ENCODE data around the gene KRTAP9-9. TPM values are rescaled to one million over a fixed set of nuclear protein-coding genes. Genes with fewer than 3 reads are reported as not detected.
"Not testable (repeated sequence)": the region's sequence is repeated elsewhere in the genome, so short reads cannot be mapped to it uniquely, and the experiment has no call there.

KRTAP9-9 gene
- total RNA-seq, 1 experiment from 2014 or later, result not detected

DNA sequence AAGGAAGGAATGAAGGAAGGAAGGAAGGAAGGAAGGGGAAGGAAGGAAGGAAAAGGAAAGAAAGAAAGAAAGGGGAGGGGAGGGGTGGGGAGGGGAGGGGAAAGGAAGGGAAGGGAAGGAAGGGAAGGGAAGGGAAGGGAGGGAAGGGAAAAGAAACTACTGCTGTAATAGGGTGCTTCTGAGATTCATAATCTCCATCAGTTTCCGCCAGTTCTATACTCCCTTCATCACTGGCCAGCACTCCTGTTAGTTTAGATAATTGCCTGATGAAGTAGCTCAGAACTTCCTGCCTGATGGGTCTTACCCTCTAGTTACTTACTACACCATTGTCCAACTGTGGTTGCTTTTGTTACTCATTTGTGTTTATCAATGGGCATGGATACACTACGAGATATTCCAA, 8.0 kb downstream of the KRTAP9-9 start:
- no peak for DNase-seq (ENCODE audit: extremely low read depth, low read depth)

DNA sequence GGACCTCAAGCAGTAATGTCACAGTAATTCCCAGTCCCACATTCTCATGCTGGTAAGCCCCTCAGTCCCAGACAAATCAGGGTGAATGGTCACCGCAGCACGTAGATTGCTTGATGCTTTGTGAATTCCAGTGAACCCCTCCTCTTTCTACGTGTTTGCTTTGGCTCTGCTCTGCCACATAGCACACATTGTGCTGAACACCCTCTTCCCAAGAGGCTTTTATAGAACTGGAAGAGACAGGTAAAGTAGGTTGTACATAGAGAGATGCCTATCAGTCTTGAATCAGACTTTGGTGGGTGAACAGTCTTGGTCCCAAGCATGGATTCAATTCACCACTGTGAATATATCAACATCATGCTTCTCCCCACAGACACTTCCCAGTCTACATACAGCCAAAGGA, 9.4 kb downstream of the KRTAP9-9 start:
- DNase-seq (ENCODE audit: extremely low read depth, low read depth), result no peak

DNA sequence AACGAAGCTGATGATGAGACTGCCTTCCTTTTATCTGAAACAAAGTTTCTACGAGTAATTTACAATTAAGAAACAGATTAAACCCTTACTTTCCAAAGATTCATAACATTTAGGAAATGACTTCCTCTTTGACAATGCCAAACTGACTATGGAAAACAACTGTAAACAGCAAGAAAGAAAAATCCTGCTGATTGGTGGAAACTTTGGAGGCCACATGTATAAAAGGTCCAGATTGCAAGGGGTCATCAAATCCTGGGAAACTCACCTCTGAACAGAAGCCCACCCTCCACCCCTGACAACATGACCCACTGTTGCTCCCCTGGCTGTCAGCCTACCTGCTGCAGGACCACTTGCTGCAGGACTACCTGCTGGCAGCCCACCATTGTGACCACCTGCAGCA, 9.9 kb downstream of the KRTAP9-9 start, which contains the start of gene KRTAP9-6:
Gene KRTAP9-6, plus strand, starts transcription at position 301 of the 400 bp plus-strand sequence. Its CDS starts 0 bp downstream, at position 301.
- no peak for DNase-seq (ENCODE audit: extremely low read depth, low read depth)

DNA sequence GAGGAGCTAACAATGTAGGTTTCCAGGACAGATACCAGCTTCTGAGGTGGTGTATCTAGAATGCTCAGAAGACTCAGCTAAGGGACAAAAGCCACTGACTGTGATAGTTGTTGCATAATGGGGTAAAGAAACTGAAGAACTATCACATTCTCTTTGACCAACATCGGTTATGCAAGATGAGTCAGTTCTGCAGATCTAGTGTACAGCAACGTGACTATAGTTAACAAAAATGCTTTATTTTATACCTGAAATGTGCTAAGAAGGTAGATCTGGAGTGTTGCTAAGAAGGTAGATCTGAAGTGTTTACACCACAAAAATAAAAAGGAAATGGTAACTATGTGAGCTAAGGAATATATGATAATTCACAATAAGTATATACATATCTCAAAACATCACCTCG, 12.5 kb downstream of the KRTAP9-9 start:
- no peak for DNase-seq (ENCODE audit: extremely low read depth, low read depth)

DNA sequence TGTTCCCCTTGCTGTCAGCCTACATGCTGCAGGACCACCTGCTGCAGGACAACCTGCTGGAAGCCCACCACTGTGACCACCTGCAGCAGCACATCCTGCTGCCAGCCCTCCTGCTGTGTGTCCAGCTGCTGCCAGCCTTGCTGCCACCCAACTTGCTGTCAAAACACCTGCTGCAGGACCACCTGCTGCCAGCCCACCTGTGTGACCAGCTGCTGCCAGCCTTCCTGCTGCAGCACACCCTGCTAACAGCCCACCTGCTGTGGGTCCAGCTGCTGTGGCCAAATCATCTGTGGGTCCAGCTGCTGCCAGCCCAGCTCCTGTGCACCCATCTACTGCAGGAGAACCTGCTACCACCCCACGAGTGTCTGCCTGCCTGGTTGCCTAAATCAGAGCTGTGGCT, 16.1 kb downstream of the KRTAP9-9 start:
- DNase-seq (ENCODE audit: extremely low read depth, low read depth), result not testable (repeated sequence)

DNA sequence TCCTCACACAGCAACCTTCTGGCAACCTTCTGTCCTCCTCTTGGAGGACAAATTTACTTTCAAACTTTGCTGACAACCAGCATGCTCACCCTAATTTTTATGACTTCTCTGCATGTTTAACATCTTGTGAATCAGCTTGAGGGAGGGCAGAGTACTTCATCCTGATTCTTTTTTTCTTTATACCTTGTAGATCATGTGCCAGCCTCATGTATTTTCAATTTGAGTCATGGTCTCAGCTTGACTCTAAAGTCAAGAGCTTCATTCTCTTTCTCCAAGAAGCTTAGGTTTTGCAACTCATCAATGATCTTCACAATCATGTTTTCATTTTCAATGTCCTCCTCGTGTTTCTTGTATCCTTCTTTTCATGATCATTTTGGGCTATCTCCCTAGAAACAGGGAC, 16.7 kb downstream of the KRTAP9-9 start:
- no peak for DNase-seq (ENCODE audit: extremely low read depth, low read depth)

DNA sequence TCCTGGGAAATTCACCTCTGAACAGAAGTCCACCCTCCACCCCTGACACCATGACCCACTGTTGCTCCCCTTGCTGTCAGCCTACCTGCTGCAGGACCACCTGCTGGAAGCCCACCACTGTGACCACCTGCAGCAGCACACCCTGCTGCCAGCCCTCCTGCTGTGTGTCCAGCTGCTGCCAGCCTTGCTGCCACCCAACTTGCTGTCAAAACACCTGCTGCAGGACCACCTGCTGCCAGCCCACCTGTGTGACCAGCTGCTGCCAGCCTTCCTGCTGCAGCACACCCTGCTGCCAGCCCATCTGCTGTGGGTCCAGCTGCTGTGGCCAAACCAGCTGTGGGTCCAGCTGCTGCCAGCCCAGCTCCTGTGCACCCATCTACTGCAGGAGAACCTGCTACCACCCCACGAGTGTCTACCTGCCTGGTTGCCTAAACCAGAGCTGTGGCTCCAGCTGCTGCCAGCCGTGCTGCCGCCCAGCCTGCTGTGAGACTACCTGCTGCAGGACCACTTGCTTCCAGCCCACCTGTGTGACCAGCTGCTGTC, 20.5 kb downstream of the KRTAP9-9 start, which contains the start of gene KRTAP9-7:
Gene KRTAP9-7, plus strand, starts transcription at position 51 of the 543 bp plus-strand sequence. Its CDS starts 0 bp downstream, at position 51.
- not testable (repeated sequence) for DNase-seq (ENCODE audit: extremely low read depth, low read depth)

DNA sequence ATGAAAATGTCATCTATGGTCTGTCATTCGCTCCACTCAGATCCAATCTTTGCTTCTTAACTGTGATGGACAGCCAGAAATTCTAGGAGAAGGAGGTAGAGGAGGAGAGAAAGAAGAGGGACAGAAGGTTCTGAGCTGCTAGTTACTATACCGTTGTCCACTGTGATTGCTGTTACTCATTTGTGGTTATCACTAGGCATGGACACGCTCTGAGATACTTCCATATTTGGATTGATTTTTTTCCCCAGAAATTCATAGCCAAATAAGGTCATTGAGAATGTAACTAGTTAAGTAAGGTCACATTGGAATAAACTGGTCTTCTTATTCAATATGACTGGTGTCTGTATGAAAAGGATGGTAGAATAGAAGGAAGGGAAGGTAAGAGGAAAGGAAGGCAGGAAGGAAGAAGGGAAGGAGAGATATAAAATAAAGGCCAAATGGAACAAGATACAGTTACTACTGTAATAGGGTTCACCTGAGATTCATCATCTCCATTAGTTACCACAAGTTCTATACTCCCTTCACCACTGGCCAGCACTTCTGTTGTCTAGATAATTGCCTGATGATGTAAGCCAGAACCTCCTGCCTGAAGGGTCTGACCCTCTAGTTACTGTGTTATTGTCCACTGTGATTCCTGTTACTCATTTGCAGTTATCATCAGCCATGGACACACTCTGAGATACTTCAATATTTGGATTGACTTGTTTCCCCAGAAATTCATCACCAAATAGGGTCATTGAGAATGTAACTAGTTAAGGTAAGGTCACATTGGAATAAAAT, 23.2 kb downstream of the KRTAP9-9 start:
- DNase-seq (ENCODE audit: extremely low read depth, low read depth), result no peak

DNA sequence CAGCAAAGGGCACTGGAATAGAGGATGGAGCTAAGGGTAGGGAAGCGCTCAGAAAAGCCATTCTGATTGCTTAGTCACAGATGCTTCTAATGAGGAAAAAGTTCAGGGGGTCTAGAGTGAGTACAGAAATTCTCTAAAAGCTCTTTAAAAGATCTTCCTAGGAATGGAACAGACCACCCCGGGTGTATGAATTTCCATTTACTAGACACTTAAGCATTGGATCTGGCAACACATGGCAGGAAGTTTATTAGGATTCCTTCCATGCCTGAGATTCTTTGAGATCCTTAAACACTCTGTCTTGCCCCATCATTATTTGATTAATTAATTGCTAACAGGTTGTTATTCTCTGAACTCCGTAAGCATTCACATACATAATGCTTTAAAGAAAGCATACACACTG, 28.9 kb downstream of the KRTAP9-9 start:
- no peak for DNase-seq (ENCODE audit: extremely low read depth, low read depth)

DNA sequence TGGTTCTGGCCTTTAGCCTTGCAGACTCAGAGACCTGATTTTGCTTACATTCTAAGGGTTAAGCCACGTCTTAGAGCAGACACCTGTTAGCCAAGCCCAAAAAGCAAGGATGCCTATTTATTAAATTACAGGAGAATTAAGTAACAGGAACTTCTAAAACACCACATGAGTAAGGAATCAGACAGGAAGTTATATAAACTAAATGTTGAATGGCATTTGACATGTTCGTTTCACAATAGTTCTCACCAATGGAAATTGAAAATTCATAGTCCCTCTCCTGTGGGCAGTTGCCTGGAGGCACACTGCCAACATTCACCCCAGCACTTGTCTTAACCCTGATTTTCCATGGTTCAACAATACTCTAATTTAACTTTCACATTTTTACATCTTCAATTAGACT, 29.4 kb downstream of the KRTAP9-9 start:
- no peak for DNase-seq (ENCODE audit: extremely low read depth, low read depth)

DNA sequence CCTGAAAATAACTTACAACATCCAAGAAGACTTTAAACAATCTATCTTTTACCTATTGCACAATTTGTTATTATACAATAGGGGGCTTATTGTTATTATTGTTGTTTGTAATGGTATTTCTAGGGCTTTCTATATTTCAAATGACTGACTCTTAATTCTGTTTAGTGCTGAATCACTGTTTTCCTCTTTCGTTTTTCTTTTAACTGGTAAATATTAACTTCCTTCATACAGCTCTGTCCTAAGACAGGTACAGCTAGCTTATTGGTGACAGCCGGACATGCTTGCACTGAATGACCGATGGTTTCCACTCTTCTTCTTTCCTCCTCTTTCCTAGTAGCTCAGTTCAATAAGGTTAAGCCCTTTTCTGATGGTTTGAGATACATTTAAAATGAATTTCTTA, 31.9 kb downstream of the KRTAP9-9 start:
- DNase-seq (ENCODE audit: extremely low read depth, low read depth), result no peak

DNA sequence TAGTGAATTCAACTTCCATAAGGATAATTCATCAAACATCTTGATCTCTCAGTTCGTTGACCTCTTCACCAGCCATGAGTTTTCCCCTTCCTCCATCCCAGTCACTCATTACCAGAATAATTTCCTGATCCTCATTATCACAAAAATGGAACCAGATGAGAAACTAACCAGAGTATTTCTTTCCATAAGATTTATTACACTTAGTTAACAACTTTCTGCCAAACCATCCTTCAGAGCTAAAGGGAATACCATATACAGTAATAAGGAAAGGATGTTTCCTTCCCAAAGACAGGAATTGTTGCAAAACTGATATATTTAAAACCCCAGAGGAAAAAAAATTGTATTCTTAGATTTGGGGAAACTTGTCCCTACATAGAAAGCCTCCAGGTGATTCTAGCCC, 38.8 kb downstream of the KRTAP9-9 start:
- no peak for DNase-seq (ENCODE audit: extremely low read depth, low read depth)

DNA sequence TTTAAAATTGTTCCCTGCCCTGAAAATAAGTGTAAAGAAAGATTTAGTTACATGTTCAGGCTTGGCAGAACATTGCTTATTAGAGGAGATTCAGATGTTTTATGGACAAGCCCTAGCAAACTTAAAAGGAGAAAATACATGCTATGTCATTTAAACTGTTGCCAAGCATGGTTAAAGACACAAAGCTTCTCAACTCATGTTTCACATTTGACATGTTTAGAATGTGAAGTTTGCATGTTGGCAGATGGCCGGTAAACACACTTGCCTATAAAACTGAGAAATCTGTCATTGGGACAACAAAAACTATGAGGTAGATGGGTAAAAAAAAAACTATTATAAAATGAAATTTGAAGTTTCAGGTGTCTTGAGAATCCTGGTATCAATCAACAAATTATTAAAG, 41.7 kb downstream of the KRTAP9-9 start:
- no peak for DNase-seq (ENCODE audit: extremely low read depth, low read depth)

DNA sequence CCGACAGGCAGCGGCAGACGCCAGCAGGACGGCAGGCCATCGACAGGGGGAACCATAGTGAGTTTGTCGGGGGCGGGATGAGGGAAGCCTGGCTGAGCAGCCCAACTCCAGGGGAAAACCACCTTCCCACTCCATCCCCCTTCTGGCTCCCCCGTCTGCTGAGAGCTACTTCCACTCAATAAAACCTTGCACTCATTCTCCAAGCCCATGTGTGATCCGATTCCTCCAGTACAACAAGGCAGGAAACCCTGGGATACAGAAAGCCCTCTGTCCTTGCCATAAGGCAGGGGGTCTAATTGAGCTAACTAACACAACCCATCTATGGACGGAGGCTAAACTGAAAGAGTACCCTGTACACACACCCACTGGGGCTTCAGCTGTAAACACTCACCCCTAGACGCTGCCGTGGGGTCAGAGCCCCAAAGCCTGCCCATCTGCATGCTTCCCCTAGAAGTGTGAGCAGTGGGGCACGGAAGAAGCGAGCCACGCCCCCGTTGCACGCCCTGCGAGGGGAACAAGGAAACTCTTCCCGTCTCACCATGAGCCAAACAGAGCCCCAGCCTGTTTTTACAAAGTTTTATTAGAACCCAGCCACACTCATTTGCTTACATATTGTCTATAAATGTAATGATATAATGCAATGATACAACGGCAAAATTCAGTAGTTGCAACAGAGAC, 43.4 kb downstream of the KRTAP9-9 start:
- no peak for DNase-seq (ENCODE audit: extremely low read depth, low read depth)

DNA sequence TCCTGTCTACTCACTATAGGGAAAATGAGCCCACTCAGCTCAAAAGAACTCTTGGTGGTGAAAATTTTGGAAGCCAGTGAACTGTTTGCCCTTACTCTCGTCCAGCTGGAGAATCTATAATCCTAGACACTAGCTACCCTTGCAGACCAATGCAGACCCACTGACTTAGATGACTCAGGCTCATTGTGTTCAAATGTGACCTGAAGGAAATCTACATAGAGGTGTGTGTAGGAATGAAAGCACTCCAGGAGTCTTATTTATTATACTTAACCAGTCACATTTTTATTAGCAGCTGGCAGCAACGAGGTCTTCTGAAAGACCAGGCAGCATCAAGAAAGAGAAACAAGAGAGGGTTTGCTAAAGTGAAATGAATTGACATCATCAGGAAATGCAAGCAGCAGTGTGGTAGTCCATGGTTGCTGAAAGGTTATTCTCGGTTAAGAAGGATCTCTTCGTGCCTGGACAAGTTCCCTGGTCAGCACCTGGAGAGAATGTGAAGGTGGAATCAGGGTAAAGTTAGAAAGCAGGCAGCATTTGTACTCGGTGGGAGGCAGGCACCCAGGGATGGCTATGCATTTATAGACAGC, 46.1 kb downstream of the KRTAP9-9 start:
- DNase-seq (ENCODE audit: extremely low read depth, low read depth), result no peak

DNA sequence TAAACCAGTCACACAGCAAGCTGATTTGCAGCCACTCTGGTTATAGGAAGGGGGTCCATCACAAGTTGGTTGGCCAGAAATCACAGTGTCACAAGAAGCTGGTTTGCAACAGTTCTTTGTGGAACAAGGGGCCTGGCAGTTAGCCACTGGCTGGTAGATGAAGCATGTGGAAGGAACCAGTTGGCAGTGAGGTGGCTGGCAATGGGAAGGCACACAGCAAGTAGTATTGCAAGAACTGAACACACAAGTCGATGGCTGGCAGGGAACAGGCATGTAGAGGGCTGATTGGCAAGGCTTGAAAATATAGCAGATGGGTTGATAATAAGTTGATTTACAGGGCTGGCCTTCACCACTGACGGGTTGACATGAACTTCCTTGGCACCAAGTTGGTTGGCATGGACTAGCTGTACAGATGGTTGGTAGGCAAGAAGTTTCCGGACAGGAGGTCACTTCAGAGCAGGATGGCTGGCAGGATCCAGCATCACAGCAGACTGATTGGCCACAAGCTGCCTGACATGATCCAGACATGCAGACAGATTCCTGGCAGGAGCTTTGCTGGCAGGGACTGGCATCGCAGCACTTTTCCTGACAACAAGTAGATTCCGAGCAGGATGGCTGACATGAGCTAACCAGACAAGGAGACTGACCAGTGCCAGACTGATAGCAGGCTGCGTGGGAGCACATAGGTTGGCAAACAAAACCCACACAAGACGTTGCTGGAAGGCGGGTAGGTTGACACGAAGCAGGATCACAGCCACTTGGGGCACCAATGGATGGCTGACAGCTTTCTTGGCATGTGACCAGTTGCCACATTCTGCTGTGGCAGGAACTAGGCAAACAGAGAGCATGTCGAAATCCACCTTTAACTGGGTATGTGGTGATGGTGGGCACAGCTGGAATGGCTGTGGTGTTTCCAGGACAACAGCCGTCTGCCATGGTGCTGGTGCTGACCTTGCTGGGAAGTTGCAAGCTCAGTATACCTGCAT, 47.0 kb downstream of the KRTAP9-9 start, which contains the start of gene KRTAP29-1:
Gene KRTAP29-1, minus strand, starts transcription at position 936 of the 986 bp plus-strand sequence. Its CDS starts 0 bp downstream, at position 936.
- DNase-seq (ENCODE audit: extremely low read depth, low read depth), result no peak

DNA sequence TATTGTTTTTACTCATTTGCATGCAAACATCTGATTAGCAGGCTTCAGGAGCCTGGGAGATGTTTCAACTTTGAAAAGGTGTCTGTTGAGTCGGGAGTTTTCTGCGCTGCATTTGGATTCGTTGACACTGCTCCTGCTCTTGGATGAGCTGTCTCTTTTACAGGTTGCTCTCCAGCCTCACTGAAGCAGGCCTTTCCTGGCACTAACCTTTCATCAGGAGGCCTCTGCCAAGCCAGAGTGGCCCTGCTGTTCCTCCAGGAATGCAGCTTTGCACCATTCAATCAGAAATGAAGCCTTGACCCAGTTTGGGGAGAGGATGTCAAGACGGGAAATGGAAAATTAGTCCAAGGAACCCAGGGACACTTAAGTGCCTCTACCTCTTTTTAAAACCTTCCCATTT, 47.8 kb downstream of the KRTAP9-9 start:
- no peak for DNase-seq (ENCODE audit: extremely low read depth, low read depth)

DNA sequence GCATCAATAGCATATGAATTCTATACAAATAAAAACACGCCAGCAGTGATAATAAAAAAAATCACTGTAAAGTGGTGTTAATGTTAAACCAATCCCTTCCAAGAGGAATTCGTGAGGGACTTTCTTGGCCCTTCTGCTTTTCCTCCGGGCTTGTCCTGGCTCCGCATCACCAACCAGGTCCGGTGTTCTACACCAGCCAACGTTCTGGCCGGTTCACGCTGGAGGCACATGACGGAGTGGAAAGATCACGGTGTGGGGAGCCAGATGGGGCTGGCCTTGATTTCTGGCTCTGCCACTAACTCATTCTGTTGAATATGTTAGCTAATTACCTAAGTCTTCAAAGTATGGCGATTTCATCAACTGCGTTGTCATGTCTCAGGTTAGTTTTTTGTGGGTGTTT, 48.9 kb downstream of the KRTAP9-9 start:
- DNase-seq (ENCODE audit: extremely low read depth, low read depth), result no peak

Measured in NCI-H460 (cell line).